ENCODE measurements around the gene C2orf81.
"Not testable (repeated sequence)": the region's sequence is repeated elsewhere in the genome, so short reads cannot be mapped to it uniquely, and the experiment has no call there.

Gene C2orf81

GRCh38 chr2:74423231-74424095 lies 2.0 kb upstream of the C2orf81 start:
- DNase-seq, result no peak

DNA sequence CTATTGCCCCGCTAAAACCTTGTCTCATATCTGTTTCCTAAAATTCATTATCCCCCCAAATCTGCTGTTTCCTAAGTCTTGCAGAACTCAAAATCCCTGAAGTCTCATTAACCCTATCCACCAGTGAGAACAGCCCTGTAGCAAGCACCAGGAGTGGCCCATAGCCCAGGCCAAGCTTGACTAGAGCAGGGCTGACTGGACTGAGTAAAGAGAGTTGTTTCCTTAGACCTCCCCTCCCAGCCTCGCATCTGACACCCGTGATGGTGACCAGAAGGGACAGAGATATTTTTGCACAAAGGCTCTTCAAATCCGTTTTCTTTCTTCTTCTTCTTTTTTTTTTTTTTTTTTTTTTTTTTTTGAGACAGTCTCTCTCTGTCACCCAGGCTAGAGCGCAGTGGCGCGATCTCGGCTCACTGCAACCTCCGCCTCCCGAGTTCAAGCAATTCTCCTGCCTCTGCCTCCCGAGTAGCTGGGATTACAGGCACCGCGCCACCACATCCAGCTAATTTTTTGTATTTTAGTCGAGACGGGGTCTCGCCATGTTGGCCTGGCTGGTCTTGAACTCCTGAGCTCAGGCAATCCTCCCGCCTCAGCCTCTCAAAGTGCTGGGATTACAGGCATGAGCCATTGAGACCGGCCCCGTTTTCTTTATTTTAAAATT lies 846 bp downstream of the C2orf81 start:
- not testable (repeated sequence) for DNase-seq

DNA sequence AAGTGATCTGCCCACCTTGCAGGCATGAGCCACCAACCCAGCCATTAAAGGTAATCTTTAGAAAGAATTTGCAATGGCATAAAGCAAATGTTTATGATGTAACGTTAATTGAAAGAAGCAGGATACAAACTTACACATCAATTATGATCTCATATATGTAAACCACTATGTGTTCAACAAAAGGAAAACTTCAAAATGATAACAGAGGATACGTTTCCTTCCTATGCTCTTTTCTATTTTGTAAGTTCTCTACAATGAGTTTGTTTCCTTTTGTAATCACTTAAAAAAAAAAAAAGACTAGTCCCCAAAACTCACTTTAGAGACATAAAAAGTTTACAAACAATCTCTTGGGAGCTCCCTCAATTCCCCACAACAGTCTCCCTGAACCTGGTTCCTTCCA lies 1.4 kb downstream of the C2orf81 start:
- DNase-seq, result no peak

- DNase-seq, result no peak
These were observed 2.1 kb downstream of the C2orf81 start for GRCh38 chr2:74419345-74419744.

- DNase-seq, result no peak
These were observed 3.1 kb downstream of the C2orf81 start for GRCh38 chr2:74418312-74418711.

GRCh38 chr2:74417763-74418162 lies 3.7 kb downstream of the C2orf81 start:
- DNase-seq, result no peak

GRCh38 chr2:74417197-74417596 lies 4.2 kb downstream of the C2orf81 start:
- no peak for DNase-seq

DNA sequence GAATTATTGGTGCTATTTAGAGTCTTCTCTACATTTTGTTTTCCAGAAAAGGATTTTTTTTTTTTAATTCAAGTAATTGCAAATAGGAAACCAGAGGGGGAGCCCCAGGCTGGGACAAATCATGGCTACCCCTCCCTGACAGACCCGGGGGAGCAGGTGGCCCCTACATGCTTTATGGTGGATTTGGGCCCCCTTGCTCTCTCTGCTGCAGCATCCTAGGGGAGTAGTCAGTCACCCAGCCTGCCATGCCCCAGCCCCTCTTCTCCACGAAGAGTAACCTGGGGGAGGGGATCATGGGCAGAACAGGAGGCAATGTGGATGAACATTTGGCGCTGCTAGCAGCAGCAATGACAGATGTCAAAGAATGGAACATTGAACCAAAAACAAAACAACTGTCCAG lies 4.6 kb downstream of the C2orf81 start:
- no peak for DNase-seq

GRCh38 chr2:74415762-74416395 lies 5.5 kb downstream of the C2orf81 start:
- no peak for DNase-seq

DNA sequence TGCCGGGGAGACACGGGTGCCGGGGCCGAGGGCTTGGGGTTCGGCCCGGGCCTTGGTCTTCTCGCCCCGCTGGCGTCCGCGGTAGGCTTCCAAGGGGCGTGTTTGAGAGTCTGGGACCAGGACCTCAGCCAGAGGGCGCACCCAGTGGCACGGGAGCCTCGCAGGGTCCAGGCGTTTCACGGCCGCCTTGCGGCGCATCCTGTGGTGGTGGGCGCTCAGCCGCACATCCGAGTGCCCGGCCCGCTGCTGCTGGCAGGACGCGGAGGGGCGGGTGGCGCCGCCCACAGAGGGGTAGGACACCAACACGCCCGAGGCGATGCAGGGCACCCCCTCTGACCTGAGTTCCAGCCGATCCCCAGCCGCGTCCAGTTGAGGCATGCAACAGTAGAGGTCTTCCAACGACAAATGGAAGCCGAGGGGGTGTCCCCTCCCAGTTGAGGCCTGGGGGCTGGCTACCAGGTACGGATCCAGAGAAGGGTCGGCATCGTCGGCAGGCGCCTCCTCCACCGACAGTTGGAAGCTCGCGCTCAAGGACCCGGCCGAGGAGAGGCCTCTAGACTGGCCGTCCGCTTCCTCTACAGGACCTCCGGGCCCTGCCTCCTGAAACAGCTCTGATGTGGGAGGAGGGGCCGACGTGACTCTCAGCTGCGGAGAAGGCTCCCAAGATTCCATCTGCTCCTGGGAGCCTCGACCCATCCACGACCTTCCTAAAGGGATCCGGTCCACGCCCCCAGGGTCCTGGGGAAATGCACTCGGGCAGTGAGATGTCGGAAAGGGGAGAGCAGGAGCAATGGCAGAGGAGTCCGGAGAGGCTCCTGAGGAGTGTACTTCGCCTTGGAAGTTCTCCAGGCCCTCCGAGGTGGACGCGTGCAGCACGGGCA lies 6.3 kb downstream of the C2orf81 start:
- no peak for DNase-seq

GRCh38 chr2:74414441-74414840 lies 7.0 kb downstream of the C2orf81 start:
- no peak for DNase-seq

DNA sequence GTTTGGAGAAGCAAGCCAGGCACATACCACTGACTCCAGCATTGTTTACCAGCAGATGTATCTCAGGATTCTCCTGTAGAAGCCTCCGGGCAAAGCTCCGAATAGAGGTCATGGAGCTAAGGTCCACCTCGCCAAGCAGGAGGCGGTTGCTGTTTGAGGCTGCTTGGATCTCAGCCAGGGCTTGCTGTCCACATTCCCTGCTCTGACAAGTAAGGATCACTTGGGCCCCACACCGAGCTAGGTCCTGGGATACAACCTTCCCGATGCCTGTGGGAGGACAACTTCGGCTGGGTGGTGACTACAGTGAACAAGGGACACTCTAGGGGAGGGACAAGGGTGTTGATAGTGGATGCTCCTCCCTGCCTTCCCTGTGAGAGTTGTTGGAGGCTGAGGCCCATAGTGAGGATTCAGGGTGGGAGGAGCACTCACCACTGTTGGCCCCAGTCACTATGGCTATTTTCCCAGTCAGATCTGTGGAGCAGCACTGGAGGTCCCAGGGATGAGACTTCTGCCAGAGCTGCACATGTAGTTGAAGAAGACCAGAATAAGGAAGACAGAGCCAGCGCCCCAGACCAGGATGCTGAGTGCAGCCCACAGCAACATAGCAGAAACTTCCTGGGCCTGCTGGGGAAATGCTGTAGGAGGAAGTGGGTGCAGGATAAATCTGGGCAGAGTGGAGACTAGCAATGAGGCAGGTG lies 8.3 kb downstream of the C2orf81 start:
- DNase-seq, result no peak

GRCh38 chr2:74407682-74408081 lies 13.7 kb downstream of the C2orf81 start:
- no peak for DNase-seq

DNA sequence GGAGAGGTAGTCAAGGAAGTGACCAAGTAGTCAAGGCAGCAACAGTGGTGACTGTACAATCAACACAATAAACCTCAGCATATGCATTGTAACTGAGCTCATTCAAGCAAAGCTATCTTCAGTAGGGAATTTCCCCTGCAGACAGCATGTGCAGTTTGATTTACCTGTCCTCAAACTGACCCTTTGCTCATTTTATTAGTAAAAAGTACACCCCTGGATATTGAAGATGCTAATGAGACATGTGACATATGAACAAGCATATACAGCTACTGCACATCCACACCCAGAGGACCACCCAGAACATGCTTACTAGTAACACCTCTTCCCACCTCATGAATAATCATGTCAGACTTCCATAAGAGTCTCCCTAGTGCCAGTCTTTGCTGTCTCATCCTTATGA lies 15.4 kb downstream of the C2orf81 start:
- no peak for DNase-seq

- no peak for DNase-seq
These were observed 19.5 kb downstream of the C2orf81 start for GRCh38 chr2:74401891-74402290.

DNA sequence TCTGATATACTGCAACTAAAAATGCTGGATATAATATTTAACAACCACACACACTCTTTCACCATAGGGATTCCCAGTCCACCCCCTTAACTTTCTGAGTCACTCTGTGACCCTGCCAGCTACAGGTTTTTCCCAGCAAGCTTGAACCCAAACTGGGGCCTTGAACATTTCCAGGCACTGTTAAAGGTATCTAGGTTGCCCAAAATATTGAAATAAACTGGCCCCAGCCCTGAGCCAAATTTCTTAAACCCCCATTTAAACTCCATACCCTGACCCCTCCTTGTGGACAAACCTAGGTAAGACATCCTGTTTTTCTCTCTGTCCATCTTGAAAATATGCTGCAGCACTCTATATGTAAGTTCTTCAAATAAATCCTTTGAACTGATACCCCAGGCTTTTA lies 21.6 kb downstream of the C2orf81 start:
- DNase-seq, result no peak

GRCh38 chr2:74396149-74396548 lies 25.3 kb downstream of the C2orf81 start:
- DNase-seq, result no peak

GRCh38 chr2:74393525-74393924 lies 27.9 kb downstream of the C2orf81 start:
- no peak for DNase-seq

- no peak for DNase-seq
These were observed 29.0 kb downstream of the C2orf81 start for GRCh38 chr2:74392449-74392743.

- DNase-seq, result peak; percentile 32
These were observed 29.6 kb downstream of the C2orf81 start for GRCh38 chr2:74391580-74392448.

DNA sequence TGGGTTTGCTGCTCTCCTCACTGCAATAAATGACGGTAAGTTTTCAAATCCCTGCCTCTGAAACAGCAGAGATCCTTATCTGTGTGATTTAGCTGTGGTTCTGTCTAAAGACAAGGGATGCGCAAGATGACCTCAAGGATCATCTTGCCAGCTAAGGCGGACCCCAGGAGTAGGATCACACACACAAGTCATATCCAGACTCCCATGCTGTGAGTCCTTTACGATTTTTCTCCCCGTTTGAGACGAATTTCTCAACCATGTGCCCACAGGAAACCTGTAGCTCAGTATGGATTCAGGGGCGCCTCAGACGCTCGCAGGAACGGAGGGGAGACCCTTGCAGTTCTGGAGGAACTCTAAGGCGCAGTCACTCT lies 30.2 kb downstream of the C2orf81 start:
- no peak for DNase-seq

GRCh38 chr2:74390606-74391005 lies 30.8 kb downstream of the C2orf81 start:
- no peak for DNase-seq
